Heart left ventricle (tissue), 13 donors: ENCODE results near the gene S100A3.
"Not testable (repeated sequence)": the region's sequence is repeated elsewhere in the genome, so short reads cannot be mapped to it uniquely, and the experiment has no call there.

Experiments used
- CTCF ChIP-seq, 12 donors: fragments of 200-600 bp; sonication (generic) in 4 of 12; IDR thresholded peaks; one replicate each; pipeline versions ENCODE4 v1.5.0 to v1.8.0; 2018 to 2022; ENCODE audit warnings: antibody characterized with exemption in 12 of 12, mild to moderate bottlenecking in 5 of 12
- POLR2A ChIP-seq, 2 donors: fragments of 450-650 bp; IDR thresholded peaks; one replicate each; pipeline ENCODE4 v1.6.1; 2017; ENCODE audit warnings: antibody characterized with exemption in 2 of 2, mild to moderate bottlenecking in 2 of 2, moderate library complexity in 2 of 2
- donor health status: ischemic (EF 13 %, LVEDD 7.1; RV severe dilation, severe dysfunction).
- donor health status: DM: no; HTN: yes; CAD: no.
- donor health status: DM: no; HTN: no; CAD: no.
- donor health status: ischemic (EF 25% LVEDD 6.9; RV normal size, moderate dysfunction).
- donor health status: ischemic (EF 25% LVEDD 5.7; RV mildly dilated, moderate dysfunction).
- donor health status: ischemic (EF 35%, LVEDD 5.7; RV mildly dilated, moderate dysfunction).
- donor health status: nonischemic (EF 11% LVEDD 7.7; RV severe dilation, severe dysfunction).
- donor health status: DM: yes; HTN: yes; CAD: no.
- donor health status: PGD.
- donor health status: ischemic (EF 29% LVEDD 5.4; RV normal size, mild dysfunction).
- donor health status: nonischemic (EF 23%, LVEDD 6.1; RV moderate dilation, normal function).

GRCh38 chr1:153520137-153520691 lies 28.8 kb downstream of the S100A3 start:
- TF ChIP-seq CTCF, POLR2A (IDR thresholded peaks at IDR 0.05): not testable (repeated sequence)
